Right lobe of liver (tissue), 6 donors: ENCODE measurements around the gene CTDP1. TPM values are rescaled to one million over a fixed set of nuclear protein-coding genes. Genes with fewer than 3 reads are reported as not detected.

Source experiments
- ATAC-seq, 4 donors: fragments of 200-7000 bp; cut with Tn5 transposase; one replicate each; pipeline ENCODE4 v1.9.1; 2020; ENCODE audit warnings: mild to moderate bottlenecking in 4 of 4, moderate library complexity in 4 of 4
- DNase-seq, 3 donors: peaks; one replicate each; pipeline ENCODE4 v3.0.0-alpha.2; 2020
- H3K27ac ChIP-seq, 3 donors: fragments of 200-600 bp; one replicate each; pipeline ENCODE4 v1.8.0; 2022
- H3K27me3 ChIP-seq, 2 donors: fragments of 200-600 bp; one replicate each; pipeline ENCODE4 v1.8.0; 2022
- H3K36me3 ChIP-seq, 4 donors: fragments of 200-600 bp; sonication (generic) in 1 of 4; one replicate each; pipeline versions ENCODE4 v1.5.1 to v1.8.0; 2017 to 2022; ENCODE audit warnings: control low read depth in 1 of 4
- H3K4me1 ChIP-seq, 4 donors: fragments of 200-600 bp; sonication (generic) in 1 of 4; one replicate each; pipeline versions ENCODE4 v1.5.1 to v1.8.0; 2017 to 2022; ENCODE audit warnings: control low read depth in 1 of 4
- H3K4me3 ChIP-seq, 3 donors: fragments of 200-600 bp; one replicate each; pipeline ENCODE4 v1.8.0; 2022
- H3K9me3 ChIP-seq, 4 donors: fragments of 200-600 bp; sonication (generic) in 1 of 4; one replicate each; pipeline versions ENCODE4 v1.5.1 to v1.8.0; 2017 to 2022; ENCODE audit warnings: control low read depth in 1 of 4
- CTCF ChIP-seq, 4 donors: fragments of 200-600 bp in 3 of 4; fragments of 450-650 bp in 1 of 4; IDR thresholded peaks; one replicate each; pipeline versions ENCODE4 v1.5.1 to v1.8.0; 2016 to 2022; ENCODE audit warnings: antibody characterized with exemption in 4 of 4, mild to moderate bottlenecking in 2 of 4
- POLR2A ChIP-seq: fragments of 450-650 bp; IDR thresholded peaks from one replicate; pipeline ENCODE4 v1.6.1; 2017; ENCODE audit warnings: antibody characterized with exemption, mild to moderate bottlenecking
- WGBS: methylation state at CpG from one replicate; pipeline ENCODE4 v1.1.6; 2018; ENCODE audit warnings: low coverage, low lambda C conversion rate; ENCODE audit not compliant: insufficient coverage; ENCODE audit errors: missing lambda C conversion rate; 5-methylcytosine and 5-hydroxymethylcytosine counted together
- intact Hi-C, 2 donors: fragments of 100-400 bp; cut with DNase I; formaldehyde crosslinking; loops; one replicate each; pipeline versions ENCODE4 v1.11.2 to v1.14.1; 2022
- total RNA-seq, 6 experiments: library from RNA; depleted of rRNA in 2 of 6; stranded (reverse); fragments of >200 nt in 2 of 6; fragmentation: NEBNext Ultra II Directional in 3 of 6; extraction: Animal tissue kit (Norgen Biotek cat#: 25700) in 3 of 6; gene quantifications; one replicate each; pipeline versions ENCODE4 v1.1.0 to v1.2.4, GENCODE V29; 2016 to 2023
- donor health status: DM: no; HTN: yes; CAD: no.
- donor health status: DM: no; HTN: no; CAD: no.
- donor health status: DM: no; HTN: no; CAD: no.
- donor health status: DM: no; HTN: yes; CAD: no.
- donor health status: DM: no; HTN: yes; CAD: no.

The CTDP1 gene
- total RNA-seq, 6 experiments from 2014 or later = 7.5 to 10.4 (median 8.2) TPM

- no peak for TF ChIP-seq POLR2A
- no peak for TF ChIP-seq CTCF (IDR thresholded peaks at IDR 0.05)
- intact Hi-C loops = no loop called here
- H3K27me3 ChIP-seq = peaks cover 0 to 19% of the 10 kb centered on the region in 2 donors
- H3K4me1 ChIP-seq = peaks cover 0 to 8% (median 0%) of the 10 kb centered on the region in 4 donors
- no peak overlapping the region for H3K4me3 ChIP-seq
- H3K36me3 ChIP-seq = no peaks in the 10 kb centered on the region
- ATAC-seq = no peak
- no peaks in the 10 kb centered on the region for H3K9me3 ChIP-seq
- no peak overlapping the region for H3K27ac ChIP-seq
- DNase-seq = peak in 1 of 3 donors; percentile 31
- WGBS = 27% methylated on average over 18 of the region's 21 CpGs
These were observed 117.2 kb downstream of the CTDP1 start for GRCh38 chr18:79796531-79797405.

DNA sequence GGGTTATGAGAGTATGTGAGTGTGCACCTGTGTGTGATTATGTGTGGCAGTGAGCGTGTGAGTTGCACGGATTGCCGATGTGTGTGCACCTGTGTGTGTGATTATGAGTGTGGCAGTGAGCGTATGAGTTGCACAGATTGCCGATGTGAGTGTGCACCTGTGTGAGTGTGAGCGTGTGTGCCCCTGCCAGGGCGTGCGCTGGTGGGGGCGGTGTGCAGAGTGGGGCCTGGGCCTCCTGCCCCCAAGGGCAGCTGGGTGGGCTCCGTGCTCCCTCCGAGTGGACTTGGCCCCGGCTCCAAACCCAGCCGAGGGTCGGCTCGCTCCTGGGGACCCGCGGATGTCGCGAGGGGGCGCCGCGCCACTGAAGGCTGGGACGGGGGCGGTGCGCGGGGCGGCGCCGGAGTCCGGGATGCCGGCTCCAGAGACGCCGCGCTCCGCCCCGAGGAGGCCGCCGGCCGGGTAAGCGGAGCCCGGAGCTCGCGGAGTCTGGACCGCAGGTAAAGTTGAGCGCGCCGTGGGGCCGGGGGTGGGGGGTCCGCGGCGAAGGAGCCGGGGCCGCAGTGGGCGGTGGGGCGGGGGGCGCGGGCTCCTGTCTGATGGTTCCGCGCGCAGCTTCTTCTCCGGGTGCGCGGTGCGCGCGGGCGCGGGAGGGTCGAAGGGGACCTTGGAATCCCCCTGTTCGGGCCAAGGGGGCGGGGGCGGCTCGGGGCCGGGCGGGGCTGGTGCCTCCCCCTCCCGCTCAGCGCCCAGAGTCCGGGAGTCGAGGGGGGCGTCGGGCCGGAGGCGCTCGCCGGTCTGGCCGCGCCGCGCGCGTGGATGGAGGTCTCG is 118.1 kb downstream of the CTDP1 start, which contains the start of gene KCNG2:
KCNG2 (plus strand) TSS at position 421 of the 828 bp plus-strand sequence. CDS start 65,730 bp downstream, outside the sequence.
- Histone ChIP-seq H3K4me1 (peaks cover 0 to 8% (median 0%) of the 10 kb centered on the region in 4 donors), H3K27me3 (peaks cover 0 to 19% of the 10 kb centered on the region in 2 donors), H3K4me3 (no peak within 1 kb of the TSS), H3K36me3 (no peaks in the 10 kb centered on the region), H3K9me3 (no peaks in the 10 kb centered on the region), H3K27ac (no peak within 1 kb of the TSS)
- ATAC-seq (peak in 3 of 4 donors; percentile 30 to 46 (median 34)), DNase-seq (peak in 1 of 3 donors; percentile 50)
- TF ChIP-seq POLR2A (no peak), CTCF (IDR thresholded peaks at IDR 0.05) (no peak)
- 10% methylated on average over 7 of the region's 92 CpGs for WGBS
- intact Hi-C loops = no loop called here

GRCh38 chr18:79798346-79798998 is 118.9 kb downstream of the CTDP1 start:
- peak in 1 of 3 donors; percentile 47 for DNase-seq

More at GRCh38 chr18:79798346-79798998, 118.9 kb downstream of the CTDP1 start:
- Histone ChIP-seq H3K4me1 (peaks cover 0 to 8% (median 0%) of the 10 kb centered on the region in 4 donors), H3K27ac (no peak overlapping the region), H3K9me3 (no peaks in the 10 kb centered on the region), H3K4me3 (no peak overlapping the region), H3K27me3 (peaks cover 0 to 19% of the 10 kb centered on the region in 2 donors), H3K36me3 (no peaks in the 10 kb centered on the region)
- TF ChIP-seq POLR2A (no peak), CTCF (IDR thresholded peaks at IDR 0.05) (no peak)
- intact Hi-C loops = no loop called here
- 0% methylated on average over 9 of the region's 78 CpGs for WGBS
- no peak for ATAC-seq
